CD4-positive, alpha-beta T cell (primary cell): Measurements from ENCODE around the gene ALKBH5. TPM values are rescaled to one million over a fixed set of nuclear protein-coding genes. Genes with fewer than 3 reads are reported as not detected.
A peak's percentile ranks its signal among the peaks of the same experiment; 100 is the strongest.

Experiments
- ATAC-seq: fragments of 200-7000 bp; cut with Tn5 transposase; one replicate; pipeline ENCODE4 v1.10.0; 2022; ENCODE audit warnings: mild to moderate bottlenecking; ENCODE audit not compliant: poor library complexity
- CTCF ChIA-PET: fragments of 350-600 bp; sonication (Branson Sonifier 250); formaldehyde crosslinking; loops from one replicate; lab custom pipeline; 2021; ENCODE audit warnings: antibody characterized with exemption, inconsistent platforms; lab: Charles Lee
- POLR2A ChIA-PET: fragments of 350-600 bp; sonication (Branson Sonifier 250); formaldehyde crosslinking; loops from one replicate; lab custom pipeline; 2021; ENCODE audit warnings: antibody characterized with exemption, inconsistent platforms; lab: Charles Lee
- DNase-seq, 14 experiments: peaks; one replicate each; pipeline ENCODE4 v3.0.0-alpha.2; 2013 to 2020; ENCODE audit warnings: mixed read lengths in 2 of 14
- H3K27ac ChIP-seq, 2 donors: one replicate each; pipeline versions ENCODE4 v1.5.1 to v1.7.0; 2013; ENCODE audit warnings: low read length in 2 of 2, low read depth in 1 of 2, mild to moderate bottlenecking in 1 of 2
- H3K27me3 ChIP-seq, 2 experiments: 1 replicate in 1 of 2; 2 replicates in 1 of 2; pipeline versions ENCODE4 v1.6.1 to v1.7.0; 2013; ENCODE audit warnings: low read length in 2 of 2, control low read depth in 1 of 2, mild to moderate bottlenecking in 1 of 2, moderate library complexity in 1 of 2; ENCODE audit not compliant: insufficient read depth in 2 of 2, control insufficient read depth in 1 of 2
- H3K36me3 ChIP-seq: one replicate; pipeline ENCODE4 v1.6.1; 2013; ENCODE audit warnings: low read length, control low read depth; ENCODE audit not compliant: insufficient read depth
- H3K4me1 ChIP-seq: one replicate; pipeline ENCODE4 v1.6.1; 2013; ENCODE audit warnings: low read length, control low read depth; ENCODE audit not compliant: insufficient read depth
- H3K4me3 ChIP-seq: one replicate; pipeline ENCODE4 v1.5.1; 2013; ENCODE audit warnings: mild to moderate bottlenecking, low read length, moderate library complexity
- H3K9me3 ChIP-seq, 2 experiments: 1 replicate in 1 of 2; 2 replicates in 1 of 2; pipeline versions ENCODE4 v1.6.1 to v1.7.0; 2013; ENCODE audit warnings: low read length in 2 of 2, mild to moderate bottlenecking in 2 of 2, control low read depth in 1 of 2, moderate library complexity in 1 of 2; ENCODE audit not compliant: control insufficient read depth in 1 of 2, insufficient read depth in 1 of 2
- H3K27ac Mint-ChIP-seq: one replicate; pipeline ENCODE4 v1.8.0; 2020; ENCODE audit warnings: mixed read lengths
- H3K27me3 Mint-ChIP-seq: one replicate; pipeline ENCODE4 v1.8.0; 2021; ENCODE audit warnings: mixed read lengths
- H3K36me3 Mint-ChIP-seq: one replicate; pipeline ENCODE4 v1.8.0; 2021; ENCODE audit warnings: low read depth, mixed read lengths
- H3K4me1 Mint-ChIP-seq: one replicate; pipeline ENCODE4 v1.8.0; 2021; ENCODE audit warnings: low read depth, mixed read lengths
- H3K4me3 Mint-ChIP-seq: one replicate; pipeline ENCODE4 v1.8.0; 2020; ENCODE audit warnings: mild to moderate bottlenecking, mixed read lengths
- H3K9me3 Mint-ChIP-seq: one replicate; pipeline ENCODE4 v1.8.0; 2020; ENCODE audit warnings: mixed read lengths
- intact Hi-C, 2 experiments: fragments of 100-400 bp; cut with DNase I in 1 of 2; cut with micrococcal nuclease in 1 of 2; formaldehyde crosslinking; loops; one replicate each; pipeline versions ENCODE4 v1.15.1 to v1.9.0; 2023 to 2025; cut with DNase I, micrococcal nuclease
- total RNA-seq, 174 experiments: library from RNA in 2 of 174; stranded (reverse) in 2 of 174; gene quantifications; one replicate each; pipeline ENCODE4 v1.2.3 and lab custom pipeline; 2021 to 2026
- TF ChIP-seq, protein P1 (sequence below): fragments of 200-600 bp; IDR thresholded peaks from one replicate; pipeline ENCODE4 v1.8.0; 2022; ENCODE audit warnings: antibody characterized with exemption, mild to moderate bottlenecking

Gene ALKBH5
- total RNA-seq, 2 experiments from 2014 or later = 117 to 119 TPM

DNA sequence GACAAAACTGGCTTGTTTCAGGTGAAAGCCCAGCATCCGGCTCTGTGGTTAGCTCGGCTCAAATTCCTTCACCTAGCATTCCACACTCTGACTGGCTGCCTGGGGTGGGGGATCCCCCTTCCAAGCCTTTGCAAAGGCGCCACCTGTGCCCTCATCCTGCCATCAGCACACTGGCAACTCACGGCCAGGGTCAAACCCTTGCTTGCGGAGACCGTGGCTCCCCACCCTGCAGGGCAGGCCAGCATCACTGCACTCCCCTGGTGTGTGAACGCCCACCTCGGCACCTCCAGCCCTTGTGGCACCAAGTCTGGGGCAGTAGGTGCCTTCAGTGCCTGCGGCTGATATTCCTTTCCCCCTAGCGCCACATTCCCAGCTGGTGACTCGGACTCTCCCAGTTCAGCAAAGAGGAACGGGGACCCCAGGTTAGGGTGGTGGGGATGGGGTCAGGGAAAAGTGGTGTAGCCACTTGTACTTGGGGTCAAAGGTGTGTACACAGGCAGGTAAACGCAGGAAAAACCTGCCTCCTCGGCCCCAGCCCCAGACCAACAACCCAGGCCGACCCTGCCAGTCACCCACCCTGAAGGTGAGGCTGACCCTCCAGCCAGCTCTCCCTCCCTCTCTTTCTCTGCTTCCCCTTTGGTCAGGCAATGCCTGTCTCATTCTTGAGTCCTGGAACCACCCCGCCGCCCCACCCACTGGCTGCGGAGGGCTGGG lies 73.8 kb downstream of the ALKBH5 start:
- Mint-ChIP-seq H3K27ac (peak overlapping the region; percentile 77), H3K9me3 (no peaks in the 10 kb centered on the region), H3K4me3 (peak overlapping the region; percentile 93), H3K4me1 (peaks cover 43% of the 10 kb centered on the region), H3K27me3 (no peaks in the 10 kb centered on the region), H3K36me3 (peaks cover 30% of the 10 kb centered on the region)
- peak overlapping the region; percentile 60 to 79 for H3K27ac ChIP-seq
- H3K36me3 ChIP-seq = peaks cover 42% of the 10 kb centered on the region
- H3K9me3 ChIP-seq = no peaks in the 10 kb centered on the region
- no peak for ATAC-seq
- ChIA-PET CTCF (no interaction called here), POLR2A (interaction anchor here (0.6 kb wide), 1 partner anchor 31 kb away, joined by 3 read pairs; no protein-coding TSS in a partner anchor)
- H3K4me1 ChIP-seq = peaks cover 59% of the 10 kb centered on the region
- peak overlapping the region; percentile 91 for H3K4me3 ChIP-seq
- DNase-seq = peak in 4 of 14 experiments; percentile 29 to 55 (median 48)
- intact Hi-C loops = loop anchor here in 1 of 2 experiments (2.0 kb wide), 1 partner anchor 73 kb away; no protein-coding TSS in a partner anchor
- TF ChIP-seq, protein P1, sequence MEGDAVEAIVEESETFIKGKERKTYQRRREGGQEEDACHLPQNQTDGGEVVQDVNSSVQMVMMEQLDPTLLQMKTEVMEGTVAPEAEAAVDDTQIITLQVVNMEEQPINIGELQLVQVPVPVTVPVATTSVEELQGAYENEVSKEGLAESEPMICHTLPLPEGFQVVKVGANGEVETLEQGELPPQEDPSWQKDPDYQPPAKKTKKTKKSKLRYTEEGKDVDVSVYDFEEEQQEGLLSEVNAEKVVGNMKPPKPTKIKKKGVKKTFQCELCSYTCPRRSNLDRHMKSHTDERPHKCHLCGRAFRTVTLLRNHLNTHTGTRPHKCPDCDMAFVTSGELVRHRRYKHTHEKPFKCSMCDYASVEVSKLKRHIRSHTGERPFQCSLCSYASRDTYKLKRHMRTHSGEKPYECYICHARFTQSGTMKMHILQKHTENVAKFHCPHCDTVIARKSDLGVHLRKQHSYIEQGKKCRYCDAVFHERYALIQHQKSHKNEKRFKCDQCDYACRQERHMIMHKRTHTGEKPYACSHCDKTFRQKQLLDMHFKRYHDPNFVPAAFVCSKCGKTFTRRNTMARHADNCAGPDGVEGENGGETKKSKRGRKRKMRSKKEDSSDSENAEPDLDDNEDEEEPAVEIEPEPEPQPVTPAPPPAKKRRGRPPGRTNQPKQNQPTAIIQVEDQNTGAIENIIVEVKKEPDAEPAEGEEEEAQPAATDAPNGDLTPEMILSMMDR = no peak
- no peaks in the 10 kb centered on the region for H3K27me3 ChIP-seq

DNA sequence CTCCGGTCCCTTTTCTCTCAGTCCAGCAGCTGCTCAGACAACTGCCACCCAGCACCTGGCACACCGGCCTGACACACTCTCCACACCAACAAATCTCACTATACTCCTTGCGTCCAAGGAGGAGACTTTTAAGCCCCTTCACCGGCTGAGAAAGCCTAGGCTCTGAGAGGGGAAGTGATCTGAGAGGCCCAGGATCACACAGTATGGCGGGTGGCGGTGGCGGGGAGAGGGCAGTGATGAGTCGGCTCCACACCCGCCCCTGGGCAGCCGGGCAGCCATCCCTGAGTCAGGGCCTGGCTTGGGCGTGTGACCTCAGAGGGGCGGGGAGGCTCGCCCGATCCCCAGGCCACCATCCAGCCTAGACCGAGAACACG lies 74.3 kb downstream of the ALKBH5 start:
- TF ChIP-seq, protein P1 = no peak
- peak overlapping the region; percentile 60 to 79 for H3K27ac ChIP-seq
- H3K9me3 ChIP-seq = no peaks in the 10 kb centered on the region
- Mint-ChIP-seq H3K27me3 (no peaks in the 10 kb centered on the region), H3K36me3 (peaks cover 26% of the 10 kb centered on the region), H3K9me3 (no peaks in the 10 kb centered on the region), H3K27ac (peak overlapping the region; percentile 77), H3K4me1 (peaks cover 44% of the 10 kb centered on the region), H3K4me3 (peak overlapping the region; percentile 93)
- no peaks in the 10 kb centered on the region for H3K27me3 ChIP-seq
- ChIA-PET CTCF (no interaction called here), POLR2A (no interaction called here)
- ATAC-seq = peak; percentile 24
- intact Hi-C loops = loop anchor here in 1 of 2 experiments (2.0 kb wide), 1 partner anchor 73 kb away; no protein-coding TSS in a partner anchor
- peak overlapping the region; percentile 91 for H3K4me3 ChIP-seq
- DNase-seq = peak in 11 of 14 experiments; percentile 15 to 74 (median 32)
- peaks cover 65% of the 10 kb centered on the region for H3K4me1 ChIP-seq
- H3K36me3 ChIP-seq = peaks cover 37% of the 10 kb centered on the region

DNA sequence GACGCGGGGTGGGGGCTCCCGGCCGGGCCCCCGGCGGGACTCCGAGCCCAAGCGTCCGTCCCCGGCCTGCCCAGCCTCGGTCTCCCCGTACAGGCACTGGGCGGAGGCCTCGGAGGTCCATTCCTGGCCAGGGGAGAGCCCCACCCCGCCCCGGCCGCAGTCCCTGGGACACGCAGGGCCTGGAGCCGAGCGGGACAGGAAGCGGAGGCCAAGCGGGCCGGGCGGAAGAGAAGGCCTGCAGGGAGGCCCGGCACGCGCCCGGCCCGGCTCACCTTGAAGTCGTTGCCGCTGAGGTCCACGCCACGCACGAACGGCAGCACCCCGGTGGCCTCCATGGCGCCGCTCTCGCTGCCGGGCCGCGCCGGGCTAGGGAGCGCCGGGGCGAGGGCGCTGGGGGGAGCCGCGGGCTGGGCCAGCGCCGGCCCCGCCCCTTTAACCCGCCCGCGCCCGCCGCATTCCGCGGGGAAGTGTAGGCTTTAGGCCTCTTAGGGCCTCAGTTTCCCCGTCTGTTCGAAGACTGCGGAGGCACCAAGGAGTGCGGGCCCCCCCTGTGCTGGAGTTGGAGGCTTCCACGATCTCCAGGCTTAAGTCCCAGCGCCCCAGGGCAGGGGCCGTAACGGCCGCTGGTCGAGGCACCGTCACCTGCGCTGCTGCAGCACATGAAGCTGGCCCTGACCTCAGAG lies 74.9 kb downstream of the ALKBH5 start, which contains the start of gene FLII:
TSS of gene FLII (minus strand) at position 383 of the 683 bp plus-strand sequence. CDS start at position 335, 48 bp downstream.
- Histone ChIP-seq H3K4me1 (peaks cover 65% of the 10 kb centered on the region), H3K36me3 (peaks cover 34% of the 10 kb centered on the region), H3K4me3 (peak within 1 kb of the TSS; percentile 91), H3K9me3 (no peaks in the 10 kb centered on the region), H3K27me3 (no peaks in the 10 kb centered on the region), H3K27ac (peak within 1 kb of the TSS; percentile 72 to 79)
- intact Hi-C loops = no loop called here
- Mint-ChIP-seq H3K4me1 (peaks cover 48% of the 10 kb centered on the region), H3K27ac (peak within 1 kb of the TSS; percentile 90), H3K4me3 (peak within 1 kb of the TSS; percentile 93), H3K9me3 (no peaks in the 10 kb centered on the region), H3K36me3 (peaks cover 25% of the 10 kb centered on the region), H3K27me3 (no peaks in the 10 kb centered on the region)
- ChIA-PET CTCF (no interaction called here), POLR2A (interaction anchor here (2.0 kb wide), 1 partner anchor 75 kb away, joined by 9 read pairs; the partner anchor contains the start of gene ALKBH5)
- DNase-seq (peak in 13 of 14 experiments; percentile 24 to 80 (median 52)), ATAC-seq (peak; percentile 40)
- TF ChIP-seq, protein P1 = no peak

Other genes with a start within 250 kb of the ALKBH5 start
- gene TOM1L2, start 211.4 kb upstream of the ALKBH5 start, total RNA-seq = 10 to 100 TPM; 28.5 to 30.5 TPM
- under 1 TPM in 1 of 2 experiments, not detected in 1; 0.11 TPM for gene DRC3, start 211.0 kb upstream of the ALKBH5 start, total RNA-seq
- gene ATPAF2, start 144.7 kb upstream of the ALKBH5 start, total RNA-seq = 10 to 100 TPM; 20.8 to 21.9 TPM
- 1 to 10 TPM; 3.4 to 3.7 TPM for gene GID4, start 144.4 kb upstream of the ALKBH5 start, total RNA-seq
- gene DRG2, start 95.9 kb upstream of the ALKBH5 start, total RNA-seq = 10 to 100 TPM; 38.9 to 40.6 TPM
- 1 to 10 TPM; 1.2 to 1.6 TPM for gene MYO15A, start 75.1 kb upstream of the ALKBH5 start, total RNA-seq
- gene LLGL1, start 41.8 kb downstream of the ALKBH5 start, total RNA-seq = 10 to 100 TPM; 10.8 to 11.6 TPM
- 100 to 1,000 TPM; 179 to 190 TPM for gene FLII, start 74.9 kb downstream of the ALKBH5 start, total RNA-seq
- gene MIEF2, start 76.8 kb downstream of the ALKBH5 start, total RNA-seq = 10 to 100 TPM; 10.7 to 14.3 TPM
- 10 to 100 TPM; 21.5 to 24.8 TPM for gene TOP3A, start 131.2 kb downstream of the ALKBH5 start, total RNA-seq
- 10 to 100 TPM; 52.2 to 54.5 TPM for gene SMCR8, start 131.5 kb downstream of the ALKBH5 start, total RNA-seq
- 1 to 10 TPM; 5.6 to 7.1 TPM for gene SHMT1, start 179.7 kb downstream of the ALKBH5 start, total RNA-seq
- not detected for gene EVPLL, start 193.9 kb downstream of the ALKBH5 start, total RNA-seq